ENCODE results near the gene CDAN1.
"Not testable (repeated sequence)": the region's sequence is repeated elsewhere in the genome, so short reads cannot be mapped to it uniquely, and the experiment has no call there.

CDAN1 gene

GRCh38 chr15:42736793-42737528, at the start of gene CDAN1:
Gene CDAN1 (minus strand): TSS chr15:42737128. CDS start chr15:42737102, 26 bp downstream.
- Mint-ChIP-seq H3K27me3 (no peaks in the 10 kb centered on the region), H3K9me3 (no peaks in the 10 kb centered on the region), H3K27ac (peak within 1 kb of the TSS; percentile 78), H3K4me3 (peak within 1 kb of the TSS; percentile 78), H3K36me3 (ENCODE audit: low read depth) (peaks cover 17% of the 10 kb centered on the region), H3K4me1 (peaks cover 15% of the 10 kb centered on the region)
- ATAC-seq (peak; percentile 95), DNase-seq (peak; percentile 95)

GRCh38 chr15:42785569-42785968, 48.6 kb upstream of the CDAN1 start:
- Mint-ChIP-seq H3K4me3 (no peak overlapping the region), H3K27ac (no peak overlapping the region)

GRCh38 chr15:42784705-42785104, 47.8 kb upstream of the CDAN1 start:
- no peaks in the 10 kb centered on the region for H3K9me3 Mint-ChIP-seq
- H3K4me1 Mint-ChIP-seq = no peaks in the 10 kb centered on the region
- H3K36me3 Mint-ChIP-seq (ENCODE audit: low read depth) = peaks cover 7% of the 10 kb centered on the region
- ATAC-seq (no peak), DNase-seq (no peak)
- H3K4me3 Mint-ChIP-seq = no peak overlapping the region
- H3K27ac Mint-ChIP-seq = no peak overlapping the region
- no peaks in the 10 kb centered on the region for H3K27me3 Mint-ChIP-seq

More at GRCh38 chr15:42785569-42785968, 48.6 kb upstream of the CDAN1 start:
- ATAC-seq = no peak
- no peaks in the 10 kb centered on the region for H3K27me3 Mint-ChIP-seq
- no peak for DNase-seq
- no peaks in the 10 kb centered on the region for H3K4me1 Mint-ChIP-seq
- H3K9me3 Mint-ChIP-seq = no peaks in the 10 kb centered on the region
- H3K36me3 Mint-ChIP-seq (ENCODE audit: low read depth) = peaks cover 5% of the 10 kb centered on the region

- Mint-ChIP-seq H3K27me3 (no peaks in the 10 kb centered on the region), H3K4me3 (no peak overlapping the region), H3K36me3 (ENCODE audit: low read depth) (peaks cover 7% of the 10 kb centered on the region), H3K27ac (no peak overlapping the region), H3K9me3 (no peaks in the 10 kb centered on the region), H3K4me1 (no peaks in the 10 kb centered on the region)
- DNase-seq (no peak), ATAC-seq (no peak)
Measured at GRCh38 chr15:42782716-42783115, 45.8 kb upstream of the CDAN1 start.

GRCh38 chr15:42775416-42775815, 38.5 kb upstream of the CDAN1 start:
- DNase-seq (no peak), ATAC-seq (no peak)
- no peaks in the 10 kb centered on the region for H3K4me1 Mint-ChIP-seq
- no peaks in the 10 kb centered on the region for H3K27me3 Mint-ChIP-seq
- peaks cover 2% of the 10 kb centered on the region for H3K36me3 Mint-ChIP-seq (ENCODE audit: low read depth)
- no peaks in the 10 kb centered on the region for H3K9me3 Mint-ChIP-seq
- H3K4me3 Mint-ChIP-seq = no peak overlapping the region
- no peak overlapping the region for H3K27ac Mint-ChIP-seq

- Mint-ChIP-seq H3K27ac (no peak overlapping the region), H3K27me3 (no peaks in the 10 kb centered on the region), H3K9me3 (no peaks in the 10 kb centered on the region), H3K4me3 (no peak overlapping the region), H3K36me3 (ENCODE audit: low read depth) (peaks cover 16% of the 10 kb centered on the region), H3K4me1 (no peaks in the 10 kb centered on the region)
- no peak for ATAC-seq
- DNase-seq = no peak
Measured at GRCh38 chr15:42772901-42773300, 36.0 kb upstream of the CDAN1 start.

- Mint-ChIP-seq H3K9me3 (peaks cover 4% of the 10 kb centered on the region), H3K4me1 (no peaks in the 10 kb centered on the region), H3K27ac (no peak overlapping the region), H3K27me3 (no peaks in the 10 kb centered on the region), H3K4me3 (no peak overlapping the region), H3K36me3 (ENCODE audit: low read depth) (peaks cover 23% of the 10 kb centered on the region)
- DNase-seq = no peak
- ATAC-seq = no peak
Measured at GRCh38 chr15:42772144-42772543, 35.2 kb upstream of the CDAN1 start.

- not testable (repeated sequence) for H3K27me3 Mint-ChIP-seq, H3K4me3 Mint-ChIP-seq, DNase-seq, ATAC-seq, H3K4me1 Mint-ChIP-seq, H3K27ac Mint-ChIP-seq
- peaks cover 61% of the 10 kb centered on the region for H3K36me3 Mint-ChIP-seq (ENCODE audit: low read depth)
- peaks cover 29% of the 10 kb centered on the region for H3K9me3 Mint-ChIP-seq
Measured at GRCh38 chr15:42766109-42766508, 29.2 kb upstream of the CDAN1 start.

GRCh38 chr15:42764154-42764731, 27.3 kb upstream of the CDAN1 start:
- H3K4me3 Mint-ChIP-seq, H3K4me1 Mint-ChIP-seq, H3K27me3 Mint-ChIP-seq, H3K27ac Mint-ChIP-seq, DNase-seq, ATAC-seq: not testable (repeated sequence)
- peaks cover 68% of the 10 kb centered on the region for H3K36me3 Mint-ChIP-seq (ENCODE audit: low read depth)
- peaks cover 38% of the 10 kb centered on the region for H3K9me3 Mint-ChIP-seq

- not testable (repeated sequence) for ATAC-seq, H3K4me1 Mint-ChIP-seq, H3K27me3 Mint-ChIP-seq, H3K4me3 Mint-ChIP-seq, DNase-seq, H3K27ac Mint-ChIP-seq
- Mint-ChIP-seq H3K36me3 (ENCODE audit: low read depth) (peaks cover 48% of the 10 kb centered on the region), H3K9me3 (peaks cover 30% of the 10 kb centered on the region)
Measured at GRCh38 chr15:42761813-42762212, 24.9 kb upstream of the CDAN1 start.

GRCh38 chr15:42760759-42761158, 23.8 kb upstream of the CDAN1 start:
- Mint-ChIP-seq H3K27me3 (no peaks in the 10 kb centered on the region), H3K4me1 (no peaks in the 10 kb centered on the region), H3K4me3 (no peak overlapping the region), H3K27ac (no peak overlapping the region), H3K36me3 (ENCODE audit: low read depth) (peaks cover 41% of the 10 kb centered on the region), H3K9me3 (peaks cover 27% of the 10 kb centered on the region)
- DNase-seq (no peak), ATAC-seq (no peak)

GRCh38 chr15:42759093-42759492, 22.2 kb upstream of the CDAN1 start:
- no peaks in the 10 kb centered on the region for H3K27me3 Mint-ChIP-seq
- H3K27ac Mint-ChIP-seq = no peak overlapping the region
- no peak overlapping the region for H3K4me3 Mint-ChIP-seq
- H3K4me1 Mint-ChIP-seq = no peaks in the 10 kb centered on the region
- DNase-seq (no peak), ATAC-seq (no peak)
- H3K9me3 Mint-ChIP-seq = peaks cover 23% of the 10 kb centered on the region
- peaks cover 33% of the 10 kb centered on the region for H3K36me3 Mint-ChIP-seq (ENCODE audit: low read depth)

GRCh38 chr15:42750306-42750705, 13.4 kb upstream of the CDAN1 start:
- Mint-ChIP-seq H3K4me3 (no peak overlapping the region), H3K27ac (no peak overlapping the region), H3K9me3 (peaks cover 5% of the 10 kb centered on the region), H3K4me1 (no peaks in the 10 kb centered on the region), H3K36me3 (ENCODE audit: low read depth) (peaks cover 38% of the 10 kb centered on the region), H3K27me3 (no peaks in the 10 kb centered on the region)
- no peak for ATAC-seq
- no peak for DNase-seq

- peaks cover 5% of the 10 kb centered on the region for H3K9me3 Mint-ChIP-seq
Measured at GRCh38 chr15:42749266-42749665, 12.3 kb upstream of the CDAN1 start.

GRCh38 chr15:42744195-42744594, 7.3 kb upstream of the CDAN1 start:
- Mint-ChIP-seq H3K4me1 (no peaks in the 10 kb centered on the region), H3K4me3 (no peak overlapping the region), H3K36me3 (ENCODE audit: low read depth) (peaks cover 4% of the 10 kb centered on the region), H3K27ac (no peak overlapping the region), H3K9me3 (no peaks in the 10 kb centered on the region), H3K27me3 (no peaks in the 10 kb centered on the region)
- no peak for ATAC-seq
- DNase-seq = no peak

More at GRCh38 chr15:42749266-42749665, 12.3 kb upstream of the CDAN1 start:
- Mint-ChIP-seq H3K27ac (no peak overlapping the region), H3K4me3 (no peak overlapping the region), H3K4me1 (no peaks in the 10 kb centered on the region), H3K27me3 (no peaks in the 10 kb centered on the region), H3K36me3 (ENCODE audit: low read depth) (peaks cover 38% of the 10 kb centered on the region)
- DNase-seq (no peak), ATAC-seq (no peak)

All from activated naive CD8-positive, alpha-beta T cell treated with anti-CD3 and anti-CD28 coated beads, Interleukin-2, amount 50 U/mL, for 24 hours (primary cell).